Measurements from ENCODE around the gene MLLT10. TPM values are rescaled to one million over a fixed set of nuclear protein-coding genes. Genes with fewer than 3 reads are reported as not detected.
A peak's percentile ranks its signal among the peaks of the same experiment; 100 is the strongest.

The MLLT10 gene
- total RNA-seq, 1 experiment from 2014 or later: 60.1 TPM

- no peaks in the 10 kb centered on the region for H3K9me3 Mint-ChIP-seq
Observed at GRCh38 chr10:21722209-21722608, 188.2 kb downstream of the MLLT10 start.

GRCh38 chr10:21724020-21724589 is 190.1 kb downstream of the MLLT10 start:
- CTCF ChIA-PET: interaction anchor here (1.3 to 1.4 kb wide), 2 partner anchors 8 to 11 kb away, joined by 3 read pairs; no protein-coding TSS in a partner anchor
- Mint-ChIP-seq H3K27ac (peak overlapping the region; percentile 35), H3K4me1 (peaks cover 48% of the 10 kb centered on the region), H3K36me3 (peaks cover 7% of the 10 kb centered on the region), H3K4me3 (no peak overlapping the region), H3K9me3 (no peaks in the 10 kb centered on the region), H3K27me3 (ENCODE audit: low read depth) (no peaks in the 10 kb centered on the region)
- TF ChIP-seq CDX4 (CRISPR knock-in tag; IDR thresholded peaks at IDR 0.05; ENCODE audit: borderline replicate concordance) (no peak), PRRX2 (CRISPR knock-in tag; IDR thresholded peaks at IDR 0.05) (no peak), ZNF671 (CRISPR knock-in tag; IDR thresholded peaks at IDR 0.05) (no peak), ATF6 (CRISPR knock-in tag; IDR thresholded peaks at IDR 0.05) (no peak), ERG (CRISPR knock-in tag; IDR thresholded peaks at IDR 0.05) (no peak), ZNF317 (CRISPR knock-in tag; IDR thresholded peaks at IDR 0.05; ENCODE audit: borderline replicate concordance, low read depth) (no peak), NR2C2 (CRISPR knock-in tag; IDR thresholded peaks at IDR 0.05) (no peak)
- ATAC-seq (no peak), DNase-seq (ENCODE audit: low spot score) (no peak)
- POLR2A ChIA-PET: interaction anchor here (0.9 to 1.0 kb wide), 2 partner anchors 217 to 224 kb away, joined by 3 read pairs; no protein-coding TSS in a partner anchor

More at GRCh38 chr10:21722209-21722608, 188.2 kb downstream of the MLLT10 start:
- H3K36me3 Mint-ChIP-seq: no peaks in the 10 kb centered on the region; the same call in 1 of the 2 replicates
- TF ChIP-seq ETV6 (CRISPR knock-in tag; IDR thresholded peaks at IDR 0.05) (no peak), ZNF512 (CRISPR knock-in tag; IDR thresholded peaks at IDR 0.05; ENCODE audit: borderline replicate concordance) (no peak), EMX1 (CRISPR knock-in tag; IDR thresholded peaks at IDR 0.05) (no peak), SMAD3 (CRISPR knock-in tag; IDR thresholded peaks at IDR 0.05; ENCODE audit: borderline replicate concordance) (no peak), ZNF532 (CRISPR knock-in tag; IDR thresholded peaks at IDR 0.05; ENCODE audit: borderline replicate concordance) (no peak)
- no peaks in the 10 kb centered on the region for H3K27me3 Mint-ChIP-seq (ENCODE audit: low read depth)
- ChIA-PET CTCF (no interaction called here), POLR2A (no interaction called here)
- no peak overlapping the region for H3K4me3 Mint-ChIP-seq
- ATAC-seq: peak; percentile 27; the same call in 1 of the 2 replicates
- peaks cover 45% of the 10 kb centered on the region for H3K4me1 Mint-ChIP-seq
- DNase-seq (ENCODE audit: low spot score): no peak
- H3K27ac Mint-ChIP-seq: no peak overlapping the region

All from WTC11 (cell line).